NCI-H1694 treated with DMSO at 0.1 percent for 48 hours (cell line): Measurements from ENCODE around the gene ZBTB7A.
"Not testable (repeated sequence)": the region's sequence is repeated elsewhere in the genome, so short reads cannot be mapped to it uniquely, and the experiment has no call there.

Experiments used
- DNase-seq: peaks from one replicate; lab custom pipeline; 2025; lab: John Stamatoyannopoulos, UW

Gene ZBTB7A

GRCh38 chr19:4015705-4016402, 50.8 kb downstream of the ZBTB7A start:
- DNase-seq = no peak

GRCh38 chr19:4014541-4015491, 51.9 kb downstream of the ZBTB7A start:
- no peak for DNase-seq

- no peak for DNase-seq
Measured at GRCh38 chr19:4013886-4014540, 52.7 kb downstream of the ZBTB7A start.

GRCh38 chr19:4012975-4013634, 53.6 kb downstream of the ZBTB7A start:
- DNase-seq = no peak

- no peak for DNase-seq
Measured at GRCh38 chr19:4012092-4012974, 54.4 kb downstream of the ZBTB7A start.

DNA sequence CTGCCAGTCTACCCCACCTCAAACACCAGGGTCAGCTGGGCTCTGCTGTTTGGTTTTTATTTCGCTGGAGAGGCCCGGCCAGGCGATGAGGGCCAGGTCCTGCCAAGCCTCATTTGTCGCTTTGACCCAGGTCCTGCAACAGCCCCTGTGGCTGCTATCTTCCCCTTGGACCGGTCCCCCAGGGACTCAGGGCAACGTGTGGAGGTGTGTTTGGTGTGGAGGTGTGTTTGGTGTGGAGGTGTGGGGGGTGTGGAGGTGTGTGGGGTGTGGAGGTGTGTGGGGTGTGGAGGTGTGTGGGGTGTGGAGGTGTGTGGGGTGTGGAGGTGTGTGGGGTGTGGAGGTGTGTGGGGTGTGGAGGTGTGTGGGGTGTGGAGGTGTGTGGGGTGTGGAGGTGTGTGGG, 55.3 kb downstream of the ZBTB7A start:
- DNase-seq = not testable (repeated sequence)

GRCh38 chr19:4010808-4011110, 55.9 kb downstream of the ZBTB7A start:
- no peak for DNase-seq

- DNase-seq = no peak
Measured at GRCh38 chr19:4009990-4010807, 56.5 kb downstream of the ZBTB7A start.

GRCh38 chr19:4007836-4008539, 58.7 kb downstream of the ZBTB7A start:
- no peak for DNase-seq

DNA sequence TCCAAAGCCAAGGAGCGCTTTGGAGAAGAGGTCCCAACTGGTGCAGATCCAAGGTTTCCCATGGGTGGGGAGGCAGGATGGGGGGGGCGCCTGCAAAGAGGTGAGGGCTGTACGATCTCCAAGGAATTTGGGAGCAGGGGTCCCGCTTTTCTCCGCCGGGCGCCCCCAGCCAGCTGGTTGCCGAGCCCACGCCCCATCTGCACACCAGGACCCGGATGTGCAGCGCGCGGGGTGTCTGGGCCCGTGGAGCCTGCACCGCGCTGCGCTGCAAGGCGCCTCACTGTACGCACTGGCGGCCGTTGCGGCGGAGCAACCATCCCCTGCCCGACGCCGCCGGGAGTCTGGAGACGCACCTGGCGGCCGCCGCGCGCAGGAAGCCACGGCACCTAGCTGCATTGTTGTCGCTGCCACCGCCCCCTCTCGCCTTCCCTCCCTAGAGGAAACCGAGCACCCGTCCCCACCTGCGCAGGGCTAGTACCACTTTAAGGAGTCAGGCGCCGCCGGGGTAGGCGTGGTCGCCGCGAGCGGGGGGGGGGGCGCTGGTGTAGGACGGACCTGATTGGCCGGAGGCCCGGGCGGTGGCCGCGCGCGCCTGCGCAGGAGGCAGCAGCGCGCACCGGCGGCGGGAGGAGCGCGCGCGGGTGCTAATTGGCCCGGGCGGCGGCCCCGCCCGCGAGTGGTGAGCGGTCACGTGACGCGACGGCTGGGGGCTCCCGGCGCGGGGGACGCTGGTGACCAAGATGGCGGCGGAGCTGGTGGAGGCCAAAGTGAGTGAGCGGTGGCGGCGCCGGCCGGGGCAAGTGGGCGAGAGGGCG, 59.5 kb downstream of the ZBTB7A start, which contains the start of gene PIAS4:
Gene PIAS4 (plus strand): TSS at position 716 of the 815 bp plus-strand sequence. CDS start 25 bp downstream, at position 741.
- peak; percentile 79 for DNase-seq

GRCh38 chr19:4005436-4005835, 61.3 kb downstream of the ZBTB7A start:
- not testable (repeated sequence) for DNase-seq

GRCh38 chr19:4000798-4001197, 65.9 kb downstream of the ZBTB7A start:
- DNase-seq = not testable (repeated sequence)

DNA sequence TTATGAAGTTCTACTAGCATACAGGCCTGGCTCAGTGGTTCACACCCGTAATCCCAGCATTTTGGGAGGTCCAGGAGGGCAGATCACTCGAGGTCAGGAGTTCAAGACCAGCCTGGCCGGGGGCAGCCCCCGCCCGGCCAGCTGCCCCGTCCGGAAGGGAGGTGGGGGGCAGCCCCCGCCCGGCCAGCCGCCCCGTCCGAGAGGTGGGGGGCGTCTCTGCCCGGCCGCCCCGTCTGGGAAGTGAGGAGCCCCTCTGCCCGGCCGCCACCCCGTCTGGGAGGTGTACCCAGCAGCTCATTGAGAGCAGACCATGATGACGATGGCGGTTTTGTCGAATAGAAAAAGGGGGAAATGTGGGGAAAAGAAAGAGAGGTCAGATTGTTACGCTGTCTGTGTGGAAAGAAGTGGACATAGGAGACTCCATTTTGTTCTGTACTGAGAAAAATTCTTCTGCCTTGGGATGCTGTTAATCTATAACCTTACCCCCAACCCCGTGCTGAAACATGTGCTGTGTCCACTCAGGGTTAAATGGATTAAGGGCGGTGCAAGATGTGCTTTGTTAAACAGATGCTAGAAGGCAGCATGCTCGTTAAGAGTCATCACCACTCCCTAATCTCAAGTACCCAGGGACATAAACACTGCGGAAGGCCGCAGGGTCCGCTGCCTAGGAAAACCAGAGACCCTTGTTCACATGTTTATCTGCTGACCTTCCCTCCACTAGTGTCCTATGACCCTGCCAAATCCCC, 67.9 kb downstream of the ZBTB7A start:
- DNase-seq = not testable (repeated sequence)

GRCh38 chr19:3995607-3996006, 71.1 kb downstream of the ZBTB7A start:
- DNase-seq = no peak
